H9 (cell line): ENCODE results near the gene PA2G4. TPM values are rescaled to one million over a fixed set of nuclear protein-coding genes. Genes with fewer than 3 reads are reported as not detected.

Experiments used
- DNase-seq: peaks from one replicate; pipeline ENCODE4 v3.0.0-alpha.2; 2017
- H2AFZ ChIP-seq: one replicate; pipeline ENCODE4 v1.6.1; 2013; ENCODE audit warnings: mild to moderate bottlenecking, low read length, control low read depth, moderate library complexity
- H2AK5ac ChIP-seq: 2 replicates; pipeline ENCODE4 v1.6.1; 2013; ENCODE audit warnings: low read length, control low read depth, mixed read lengths; ENCODE audit not compliant: insufficient read length
- H2BK120ac ChIP-seq: one replicate; pipeline ENCODE4 v1.6.1; 2013; ENCODE audit warnings: low read depth, mild to moderate bottlenecking, low read length, control low read depth, inconsistent platforms; ENCODE audit not compliant: poor library complexity, severe bottlenecking
- H2BK12ac ChIP-seq: 2 replicates; pipeline ENCODE4 v1.6.1; 2013; ENCODE audit warnings: low read length, control low read depth, mixed read lengths, low read depth; ENCODE audit not compliant: insufficient read length
- H2BK15ac ChIP-seq: 2 replicates; pipeline ENCODE4 v1.6.1; 2013; ENCODE audit warnings: low read depth, low read length, control low read depth
- H2BK20ac ChIP-seq: one replicate; pipeline ENCODE4 v1.6.1; 2013; ENCODE audit warnings: low read depth, mild to moderate bottlenecking, low read length, control low read depth, inconsistent platforms; ENCODE audit not compliant: poor library complexity, severe bottlenecking
- H2BK5ac ChIP-seq: 2 replicates; pipeline ENCODE4 v1.6.1; 2013; ENCODE audit warnings: low read length, control low read depth, mixed read lengths; ENCODE audit not compliant: insufficient read length
- H3K14ac ChIP-seq: 2 replicates; pipeline ENCODE4 v1.6.1; 2013; ENCODE audit warnings: low read length, control low read depth; ENCODE audit not compliant: insufficient read depth
- H3K18ac ChIP-seq: 2 replicates; pipeline ENCODE4 v1.6.1; 2013; ENCODE audit warnings: low read depth, mild to moderate bottlenecking, mixed read lengths, low read length, control low read depth; ENCODE audit not compliant: insufficient read length
- H3K23ac ChIP-seq: 2 replicates; pipeline ENCODE4 v1.6.1; 2013; ENCODE audit warnings: low read length, control low read depth, mixed read lengths, low read depth; ENCODE audit not compliant: insufficient read length
- H3K23me2 ChIP-seq: 2 replicates; pipeline ENCODE4 v1.6.1; 2013; ENCODE audit warnings: low read depth, mild to moderate bottlenecking, mixed read lengths, low read length, control low read depth; ENCODE audit not compliant: insufficient read length, poor library complexity, severe bottlenecking
- H3K27ac ChIP-seq: 2 replicates; pipeline ENCODE4 v1.5.1; 2013; ENCODE audit warnings: low read length, control low read depth, mixed read lengths, low read depth; ENCODE audit not compliant: insufficient read length
- H3K27me3 ChIP-seq: 2 replicates; pipeline ENCODE4 v1.6.1; 2013; ENCODE audit warnings: low read length, control low read depth, inconsistent platforms; ENCODE audit not compliant: insufficient read depth
- H3K4ac ChIP-seq: 2 replicates; pipeline ENCODE4 v1.6.1; 2013; ENCODE audit warnings: low read depth, mild to moderate bottlenecking, control low read depth, inconsistent platforms, low read length, moderate library complexity
- H3K4me1 ChIP-seq: 2 replicates; pipeline ENCODE4 v1.6.1; 2013; ENCODE audit warnings: low read length, control low read depth, inconsistent platforms; ENCODE audit not compliant: insufficient read depth
- H3K4me2 ChIP-seq: 2 replicates; pipeline ENCODE4 v1.6.1; 2013; ENCODE audit warnings: low read length, control low read depth, mixed read lengths; ENCODE audit not compliant: insufficient read length, insufficient read depth
- H3K56ac ChIP-seq: 2 replicates; pipeline ENCODE4 v1.6.1; 2013; ENCODE audit warnings: low read depth, mild to moderate bottlenecking, mixed read lengths, low read length, control low read depth; ENCODE audit not compliant: insufficient read length
- H3K79me1 ChIP-seq: 2 replicates; pipeline ENCODE4 v1.6.1; 2013; ENCODE audit warnings: low read depth, mild to moderate bottlenecking, moderate library complexity, low read length, control low read depth, inconsistent platforms; ENCODE audit not compliant: insufficient read depth, poor library complexity, severe bottlenecking
- H3K79me2 ChIP-seq: 2 replicates; pipeline ENCODE4 v1.6.1; 2013; ENCODE audit warnings: low read length, control low read depth, inconsistent platforms; ENCODE audit not compliant: insufficient read depth
- H3K9ac ChIP-seq: 2 replicates; pipeline ENCODE4 v1.6.1; 2013; ENCODE audit warnings: low read length, control low read depth, mixed read lengths; ENCODE audit not compliant: insufficient read length; ENCODE audit errors: extremely low read depth
- H3K9me3 ChIP-seq: one replicate; pipeline ENCODE4 v1.6.1; 2013; ENCODE audit warnings: low read depth, low read length, inconsistent platforms; ENCODE audit not compliant: control insufficient read depth
- H3T11ph ChIP-seq: one replicate; pipeline ENCODE4 v1.6.1; 2013; ENCODE audit warnings: mild to moderate bottlenecking, low read length, control low read depth, inconsistent platforms
- H4K20me1 ChIP-seq: one replicate; pipeline ENCODE4 v1.6.1; 2013; ENCODE audit not compliant: control insufficient read depth, insufficient read length, insufficient read depth
- H4K5ac ChIP-seq: 2 replicates; pipeline ENCODE4 v1.6.1; 2013; ENCODE audit warnings: low read depth, mild to moderate bottlenecking, mixed read lengths, low read length, control low read depth; ENCODE audit not compliant: insufficient read length
- H4K8ac ChIP-seq: replicated peaks from 2 replicates; pipeline ENCODE4 v1.6.1; 2013; ENCODE audit warnings: low read length, control low read depth, mixed read lengths, low read depth; ENCODE audit not compliant: insufficient read length
- H4K91ac ChIP-seq: 2 replicates; pipeline ENCODE4 v1.6.1; 2013; ENCODE audit warnings: low read depth, mild to moderate bottlenecking, moderate library complexity, mixed read lengths, low read length, control low read depth; ENCODE audit not compliant: insufficient read length
- H3K27ac Mint-ChIP-seq, 3 experiments: 2 replicates in 2 of 3; 3 replicates in 1 of 3; pipeline ENCODE4 v1.8.0; 2020 to 2021; ENCODE audit warnings: mixed read lengths in 3 of 3, mild to moderate bottlenecking in 1 of 3, moderate library complexity in 1 of 3
- H3K27me3 Mint-ChIP-seq: 2 replicates; pipeline ENCODE4 v1.8.0; 2021; ENCODE audit warnings: low read depth, mild to moderate bottlenecking, moderate library complexity, mixed read lengths
- H3K36me3 Mint-ChIP-seq, 3 experiments: 2 replicates in 2 of 3; 3 replicates in 1 of 3; pipeline ENCODE4 v1.8.0; 2020 to 2021; ENCODE audit warnings: low read depth in 3 of 3, mixed read lengths in 3 of 3; ENCODE audit not compliant: insufficient read depth in 1 of 3
- H3K4me1 Mint-ChIP-seq, 2 experiments: 2 replicates each; pipeline ENCODE4 v1.8.0; 2020; ENCODE audit warnings: mixed read lengths in 2 of 2
- H3K4me3 Mint-ChIP-seq, 2 experiments: 2 replicates in 1 of 2; 3 replicates in 1 of 2; pipeline ENCODE4 v1.8.0; 2020 to 2021; ENCODE audit warnings: mild to moderate bottlenecking in 2 of 2, mixed read lengths in 2 of 2, moderate library complexity in 1 of 2
- H3K9me3 Mint-ChIP-seq, 2 experiments: 2 replicates in 1 of 2; 3 replicates in 1 of 2; pipeline ENCODE4 v1.8.0; 2020; ENCODE audit warnings: mild to moderate bottlenecking in 2 of 2, mixed read lengths in 2 of 2, moderate library complexity in 1 of 2
- CTCF ChIP-seq: fragments of 200-600 bp; sonication (generic); conservative IDR thresholded peaks from 3 replicates; pipeline ENCODE4 v1.8.0; 2021; ENCODE audit warnings: antibody characterized with exemption, mild to moderate bottlenecking
- WGBS: extraction: QIAGEN DNeasy Blood & Tissue Kit; methylation state at CpG from one replicate; pipeline ENCODE4 v1.1.7; 2013; ENCODE audit warnings: missing lambda C conversion rate, low lambda C conversion rate, mixed read lengths; ENCODE audit not compliant: insufficient read length; ENCODE audit errors: extremely low coverage; 5-methylcytosine and 5-hydroxymethylcytosine counted together
- total RNA-seq: library from RNA; stranded (reverse); gene quantifications from 2 replicates; pipeline ENCODE4 v1.2.1, GENCODE V29; 2021

Gene PA2G4
- total RNA-seq, 1 experiment from 2014 or later = 248 TPM

- Histone ChIP-seq H2BK5ac (peak within 1 kb of the TSS; percentile 75), H4K5ac (peak within 1 kb of the TSS; percentile 68), H3K79me1 (peaks cover 2% of the 10 kb centered on the region), H4K8ac (no peak within 1 kb of the TSS), H3K23ac (no peak within 1 kb of the TSS), H3K56ac (no peak within 1 kb of the TSS), H2BK120ac (peak within 1 kb of the TSS; percentile 64), H2BK20ac (no peak within 1 kb of the TSS), H3K9me3 (no peaks in the 10 kb centered on the region), H3K4me2 (peak within 1 kb of the TSS; percentile 80), H4K20me1 (no peaks in the 10 kb centered on the region), H3K9ac (peak within 1 kb of the TSS; percentile 98), H2AK5ac (no peak within 1 kb of the TSS), H3T11ph (no peak within 1 kb of the TSS), H3K23me2 (peaks cover 15% of the 10 kb centered on the region), H3K27ac (peak within 1 kb of the TSS; percentile 80), H2BK12ac (no peak within 1 kb of the TSS), H2BK15ac (no peak within 1 kb of the TSS), H3K79me2 (peaks cover 3% of the 10 kb centered on the region; the same call in 1 of the 2 replicates), H4K91ac (no peak within 1 kb of the TSS), H2AFZ (no peak within 1 kb of the TSS), H3K14ac (peak within 1 kb of the TSS; percentile 92), H3K4ac (peak within 1 kb of the TSS; percentile 2; the same call in 1 of the 2 replicates), H3K27me3 (no peaks in the 10 kb centered on the region), H3K4me1 (peaks cover 7% of the 10 kb centered on the region; the same call in 1 of the 2 replicates), H3K18ac (peak within 1 kb of the TSS; percentile 92)
- peak; percentile 98 for DNase-seq
- Mint-ChIP-seq H3K9me3 (peaks cover 0 to 4% of the 10 kb centered on the region in 2 experiments; a peak in 3 of 5 replicates), H3K27ac (peak within 1 kb of the TSS; percentile 96 to 99 (median 98)), H3K4me1 (peaks cover 54 to 70% of the 10 kb centered on the region in 2 experiments), H3K4me3 (peak within 1 kb of the TSS; percentile 93 to 96), H3K36me3 (peaks cover 57 to 69% (median 63%) of the 10 kb centered on the region in 3 experiments), H3K27me3 (peaks cover 6% of the 10 kb centered on the region; the same call in 1 of the 2 replicates)
- no CpG with 5 or more reads among the region's 30 CpGs for WGBS
- no peak for TF ChIP-seq CTCF
These were observed 53.9 kb downstream of the PA2G4 start, which contains the start of gene MYL6 for GRCh38 chr12:56158029-56158925. TSS of gene MYL6 (plus strand) at chr12:56158359. CDS start at chr12:56158402, 43 bp downstream.
